Stimulated activated CD4-positive, alpha-beta T cell treated with anti-CD3 and anti-CD28 coated beads, Interleukin-15, amount 100 ng/mL, for 24 hours (primary cell): Measurements from ENCODE around the gene LOXHD1.
A peak's percentile ranks its signal among the peaks of the same experiment; 100 is the strongest.

Source experiments
- DNase-seq: peaks from one replicate; pipeline ENCODE4 v3.0.0-alpha.2; 2020

Gene LOXHD1

DNA sequence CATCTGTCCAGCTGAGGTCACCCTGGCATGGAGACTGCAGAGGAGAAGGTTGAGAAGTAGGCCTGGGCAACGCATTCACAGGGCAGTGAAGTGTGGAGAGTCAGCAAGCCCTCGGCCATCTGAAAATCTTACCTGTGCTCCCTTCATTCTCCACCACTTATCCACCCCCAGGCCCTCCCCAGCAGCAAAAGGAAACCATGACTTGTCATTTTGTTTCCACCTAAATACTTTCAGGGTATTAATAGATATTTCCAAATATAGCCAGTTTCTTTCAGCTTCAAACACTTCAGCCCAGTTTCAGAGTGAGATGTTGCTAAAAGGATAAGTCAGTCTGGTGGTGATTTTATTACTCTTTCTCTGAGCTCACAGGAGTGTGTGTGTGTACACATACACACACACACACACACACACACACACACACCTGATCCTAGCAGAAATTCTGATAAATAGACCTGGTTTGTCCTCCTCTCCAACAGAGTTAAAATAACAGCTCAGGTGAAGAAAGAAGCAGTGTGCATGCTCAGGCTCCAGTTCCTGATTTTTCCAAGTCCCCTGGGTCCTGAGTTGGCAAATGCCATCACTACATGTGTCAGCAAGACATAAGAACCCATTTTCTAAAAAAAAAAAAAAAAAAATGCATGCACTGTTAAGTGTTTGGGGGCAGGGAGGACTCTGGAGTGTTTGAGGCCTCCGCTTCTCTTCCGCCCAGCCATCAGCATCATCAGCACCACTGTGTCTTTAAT lies 82.8 kb downstream of the LOXHD1 start:
- DNase-seq: no peak

DNA sequence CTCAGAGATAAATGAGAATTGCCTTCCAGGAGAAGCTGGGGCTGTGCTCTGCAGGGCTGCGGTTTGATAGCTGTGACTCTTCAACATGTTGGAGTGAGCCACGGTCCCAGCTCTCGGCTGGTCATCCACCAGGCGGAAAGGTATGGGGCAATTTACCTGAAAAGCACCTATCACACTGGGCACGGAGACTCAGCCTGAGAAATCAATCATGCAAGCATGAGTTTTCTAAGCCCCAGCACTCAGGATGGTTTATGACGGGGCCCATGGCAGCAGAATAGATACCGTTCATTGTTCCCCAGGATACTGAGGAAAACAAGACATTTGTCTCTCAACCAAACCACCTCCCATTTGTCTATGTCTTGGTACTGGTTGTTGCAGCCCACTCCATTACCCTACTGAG lies 83.9 kb downstream of the LOXHD1 start:
- no peak for DNase-seq

DNA sequence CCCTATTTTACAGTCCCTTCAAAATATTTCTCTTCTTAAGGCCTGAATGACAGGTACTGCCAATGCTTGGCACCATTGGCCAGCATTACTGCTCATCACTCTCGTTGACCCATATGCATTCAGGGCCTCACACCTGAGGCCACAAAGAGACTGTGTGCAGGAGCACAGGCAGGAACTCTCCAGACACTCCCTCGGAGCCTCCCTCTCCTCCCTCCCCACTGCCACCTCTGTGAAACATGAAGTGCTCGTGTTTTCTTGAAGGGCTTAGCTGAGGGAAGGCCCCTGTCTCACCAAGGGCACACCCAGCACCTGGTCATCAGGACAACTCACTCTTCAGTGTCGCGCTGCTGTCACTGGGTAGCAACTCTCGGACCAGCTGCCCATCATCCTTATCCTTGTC lies 85.3 kb downstream of the LOXHD1 start:
- DNase-seq: no peak

DNA sequence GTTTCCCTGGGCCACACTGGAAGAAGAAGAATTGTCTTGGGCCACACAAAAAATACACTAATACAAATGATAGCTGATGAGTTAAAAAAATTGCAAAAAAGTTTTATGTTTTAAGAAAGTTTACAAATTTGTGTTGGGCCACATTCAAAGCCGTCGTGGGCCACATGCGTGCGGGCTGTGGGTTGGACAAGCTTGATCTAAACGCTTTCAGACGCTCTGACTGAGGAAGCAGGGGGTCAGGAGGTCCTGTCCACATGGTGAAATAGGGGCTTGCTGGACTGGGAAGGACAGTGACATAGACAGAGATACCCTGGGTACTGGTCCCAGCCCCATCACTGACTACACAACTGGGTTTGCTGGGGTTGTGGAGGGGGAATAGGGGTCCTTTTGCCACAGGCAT lies 86.4 kb downstream of the LOXHD1 start:
- DNase-seq: no peak

DNA sequence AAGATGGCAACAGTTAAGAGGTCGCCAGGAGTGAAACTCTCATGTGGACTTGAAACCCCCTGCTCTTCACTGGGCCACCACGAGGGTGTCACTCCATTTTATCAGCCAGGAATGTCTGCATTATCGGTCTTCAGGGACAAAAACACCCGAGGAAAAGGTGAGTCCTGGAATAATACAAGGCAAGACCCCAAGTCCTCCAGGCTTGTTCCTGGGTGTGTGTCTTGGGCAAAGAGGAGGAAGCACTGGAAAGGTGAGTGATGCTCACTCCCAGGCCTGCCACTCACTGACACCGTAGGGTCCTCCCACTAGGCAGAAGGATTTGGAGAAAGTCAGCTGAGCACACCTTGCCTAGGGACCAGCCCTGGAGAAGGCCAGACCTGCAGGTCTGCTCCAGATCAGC lies 86.9 kb downstream of the LOXHD1 start:
- DNase-seq: no peak

DNA sequence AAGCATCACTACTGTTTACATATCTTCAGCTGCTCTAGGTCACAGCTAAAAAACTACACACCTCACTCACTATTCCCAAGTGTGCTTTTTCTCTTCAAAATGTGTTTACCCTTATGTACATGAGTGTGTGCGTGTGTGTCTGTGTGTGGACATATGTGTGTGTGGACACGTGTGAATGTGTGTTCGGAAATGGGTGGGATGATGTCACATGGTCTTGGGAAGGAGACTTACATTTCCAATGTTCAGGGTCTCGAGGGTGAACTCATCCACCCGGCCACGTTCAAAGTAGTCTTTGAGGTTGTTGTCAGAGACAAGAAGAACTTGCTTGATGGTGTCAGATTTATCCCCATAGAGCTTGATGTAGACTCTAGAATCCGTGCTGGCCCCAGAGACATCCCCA lies 87.8 kb downstream of the LOXHD1 start:
- no peak for DNase-seq

DNA sequence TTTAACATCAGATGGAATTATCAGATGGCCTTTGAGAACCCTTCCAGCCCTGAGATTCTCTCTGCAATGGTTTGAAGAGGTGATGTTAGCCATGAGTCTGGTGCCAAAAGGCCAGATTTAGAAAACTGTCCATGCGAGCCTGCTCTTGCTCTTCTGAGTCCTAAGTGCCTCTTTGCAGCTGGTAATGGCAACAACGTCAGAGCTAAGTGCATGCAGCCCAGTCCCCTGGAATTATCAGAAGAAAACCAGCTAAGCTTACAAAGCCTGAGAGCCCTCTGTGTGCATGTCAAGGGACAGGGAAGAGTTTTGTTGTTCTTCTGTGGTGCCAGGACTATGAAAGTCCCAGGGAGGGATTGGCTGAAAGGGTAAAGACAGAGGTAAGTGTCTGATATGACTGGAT lies 89.8 kb downstream of the LOXHD1 start:
- DNase-seq: no peak

DNA sequence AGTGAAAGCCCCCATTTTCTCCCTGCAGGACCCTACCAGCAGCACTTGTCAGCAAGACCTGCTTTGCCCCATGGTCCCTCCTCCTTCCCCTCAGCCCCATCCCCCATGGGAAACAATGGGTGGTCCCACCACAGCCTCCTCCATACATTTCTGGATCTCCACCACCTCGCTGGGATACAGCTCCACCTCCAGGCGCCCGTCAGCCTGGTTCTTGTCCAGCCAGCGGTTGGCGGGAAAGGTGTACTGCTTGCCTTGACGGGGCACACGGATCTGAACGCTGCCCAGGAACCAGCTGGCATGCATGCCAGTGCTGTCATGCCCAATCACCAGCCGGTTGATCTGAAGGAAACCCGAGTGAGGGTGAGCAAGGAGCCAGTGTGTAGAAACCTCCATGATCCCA lies 90.9 kb downstream of the LOXHD1 start:
- DNase-seq: no peak

DNA sequence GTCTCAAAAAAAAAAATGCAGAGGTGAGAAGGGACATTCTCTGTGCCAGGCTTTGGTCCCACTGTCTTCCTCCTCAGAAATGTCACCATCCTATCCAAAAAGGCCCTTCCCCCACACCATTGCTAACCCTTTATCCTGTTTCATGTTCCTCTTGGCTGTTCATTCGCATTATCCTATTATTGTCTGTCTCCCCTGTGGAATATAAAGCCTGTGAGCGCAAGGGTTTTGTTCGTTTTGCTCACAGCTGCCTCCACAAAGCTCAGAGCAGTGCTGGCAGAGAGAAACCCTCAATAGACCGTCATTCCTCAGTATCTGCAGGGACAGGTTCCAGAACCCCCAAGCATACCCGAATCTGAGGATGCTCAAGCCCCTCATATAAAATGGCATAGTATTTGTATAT lies 91.8 kb downstream of the LOXHD1 start:
- no peak for DNase-seq

DNA sequence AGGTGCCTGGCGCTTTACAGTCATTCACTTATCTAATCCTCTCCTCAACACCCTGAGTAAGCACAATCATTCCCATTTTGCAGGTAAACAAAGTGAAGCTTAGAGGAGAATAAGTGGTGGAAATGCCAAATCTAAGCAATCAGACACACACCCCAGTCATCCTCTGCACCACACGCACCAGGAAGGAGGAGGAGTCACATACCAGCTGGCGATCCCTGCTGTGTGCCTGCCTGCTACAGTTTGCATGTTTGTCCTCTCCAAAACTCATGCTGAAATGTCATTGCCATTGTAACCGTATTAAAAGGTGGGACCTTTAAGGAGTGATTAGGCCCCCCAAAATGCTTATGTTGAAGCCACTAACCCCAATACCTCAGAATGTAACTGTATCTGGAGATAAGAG lies 93.7 kb downstream of the LOXHD1 start:
- DNase-seq: no peak

DNA sequence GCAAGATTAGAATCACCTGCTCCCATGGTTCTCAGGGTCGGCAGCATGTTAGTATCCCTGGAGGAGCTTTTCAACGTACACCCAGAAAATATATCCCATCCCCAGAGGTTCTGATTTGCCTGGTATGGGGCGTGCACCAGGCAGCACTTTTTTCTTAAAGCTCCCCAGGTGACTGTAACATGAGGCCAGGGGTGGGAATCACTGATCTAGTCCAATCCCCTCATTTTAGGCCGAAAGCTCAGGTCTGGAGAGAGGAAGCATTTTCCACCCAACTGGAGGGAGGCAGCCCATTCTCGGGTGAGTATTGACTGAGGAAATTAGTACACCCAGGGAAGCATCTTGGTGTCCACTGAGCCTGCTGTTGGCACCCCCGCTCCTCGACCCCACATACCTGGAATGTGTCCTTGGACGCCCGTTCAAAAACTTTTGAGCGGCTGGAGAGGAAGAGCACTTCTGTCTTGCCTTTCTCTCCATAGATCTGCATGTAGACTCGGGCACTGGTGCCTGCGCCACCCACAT lies 94.3 kb downstream of the LOXHD1 start:
- DNase-seq: no peak

DNA sequence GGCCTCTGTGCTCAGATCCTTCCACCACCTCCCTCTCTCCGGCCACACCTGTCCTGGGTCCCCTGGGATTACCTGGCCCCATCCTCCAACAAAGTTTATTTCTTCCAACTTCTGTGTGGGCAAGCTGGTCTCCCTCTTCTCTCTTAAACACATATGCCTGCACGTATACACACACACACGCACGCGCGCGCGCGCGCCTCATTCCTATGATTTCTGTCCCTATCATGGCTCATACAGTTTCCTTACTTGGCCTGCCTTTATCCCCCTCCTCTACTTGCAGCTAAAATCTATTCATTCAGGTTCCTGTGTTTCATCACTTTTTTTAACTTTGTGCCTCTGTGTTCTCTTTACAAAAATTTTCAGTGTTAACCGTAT lies 96.4 kb downstream of the LOXHD1 start:
- no peak for DNase-seq

DNA sequence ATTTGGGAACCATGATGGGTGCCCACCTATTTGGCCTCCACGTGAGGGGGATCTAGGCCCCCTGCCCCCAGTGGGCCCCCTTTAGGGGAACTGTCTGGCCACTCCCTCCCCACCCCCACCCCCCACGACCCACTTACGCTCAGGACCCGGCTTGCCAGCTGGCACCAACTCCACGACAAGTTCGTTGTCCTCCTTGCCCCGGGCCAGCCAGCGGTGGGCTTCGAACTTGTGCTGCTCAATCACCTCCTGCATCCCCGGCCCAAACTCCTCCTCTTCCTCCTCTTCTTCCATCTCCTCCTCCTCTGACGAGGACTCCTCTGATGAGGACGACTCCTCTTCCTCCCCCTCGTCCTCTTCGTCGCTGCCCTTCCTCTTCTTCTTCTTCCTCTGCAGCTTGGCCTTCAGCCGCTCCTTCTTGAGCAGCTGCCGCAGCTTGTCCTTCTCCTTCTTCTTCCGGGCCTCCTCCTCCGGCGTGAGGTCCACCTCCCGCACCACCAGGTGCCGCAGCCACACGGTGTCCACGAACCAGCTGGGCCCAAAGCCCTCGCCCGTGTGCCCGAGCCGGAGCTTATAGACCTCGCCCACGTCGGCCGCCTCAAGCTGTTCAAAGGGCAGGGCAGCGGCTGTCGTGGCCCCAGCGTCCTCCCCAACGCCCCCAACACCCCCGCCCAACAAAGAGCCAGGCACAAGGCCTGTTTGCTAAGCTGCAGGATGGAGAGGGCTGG lies 96.9 kb downstream of the LOXHD1 start:
- DNase-seq: no peak

DNA sequence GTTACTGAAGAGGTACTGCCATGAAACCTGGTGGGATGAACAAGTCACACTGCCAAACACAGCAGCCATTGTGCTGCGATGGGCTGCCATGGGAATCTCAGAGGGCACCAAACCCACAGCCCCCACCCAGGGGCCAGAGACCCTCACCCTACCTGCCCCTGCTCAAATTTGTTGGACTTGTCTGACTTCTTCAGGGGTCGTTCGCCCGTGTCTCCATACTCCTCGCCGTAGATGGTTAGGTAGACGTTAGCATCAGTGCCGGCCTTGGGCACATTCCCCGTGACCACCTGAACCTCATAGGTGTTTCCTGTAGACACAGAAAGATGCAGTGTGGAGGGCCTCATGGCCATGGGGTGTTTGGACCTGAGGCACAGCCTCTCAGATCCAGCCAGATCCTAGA lies 97.7 kb downstream of the LOXHD1 start:
- DNase-seq: no peak

DNA sequence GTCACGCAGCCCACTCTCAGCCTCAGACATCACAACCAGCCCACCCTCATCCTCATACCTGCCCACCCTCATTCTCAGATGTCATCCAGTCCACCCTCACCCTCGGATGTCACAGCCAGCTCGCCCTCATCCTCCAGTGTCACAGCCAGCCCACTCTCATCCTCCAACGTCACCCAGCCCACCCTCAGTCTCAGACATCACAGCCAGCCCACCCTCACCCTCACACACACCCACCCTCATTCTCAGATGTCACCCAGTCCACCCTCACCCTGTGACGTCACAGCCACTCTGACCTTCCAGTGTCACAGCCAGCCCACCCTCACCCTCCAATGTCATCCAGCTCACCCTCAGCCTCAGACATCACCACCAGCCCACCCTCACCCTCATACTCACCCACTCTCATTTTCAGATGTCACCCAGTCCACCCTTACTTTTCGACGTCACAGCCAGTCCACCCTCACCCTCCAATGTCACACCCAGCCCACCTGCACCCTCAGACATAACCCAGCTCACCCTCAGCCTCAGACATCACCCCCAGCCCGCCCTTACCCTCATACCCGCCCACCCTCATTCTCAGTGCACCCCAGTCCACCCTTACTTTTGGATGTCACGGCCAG lies 100.3 kb downstream of the LOXHD1 start:
- no peak for DNase-seq

DNA sequence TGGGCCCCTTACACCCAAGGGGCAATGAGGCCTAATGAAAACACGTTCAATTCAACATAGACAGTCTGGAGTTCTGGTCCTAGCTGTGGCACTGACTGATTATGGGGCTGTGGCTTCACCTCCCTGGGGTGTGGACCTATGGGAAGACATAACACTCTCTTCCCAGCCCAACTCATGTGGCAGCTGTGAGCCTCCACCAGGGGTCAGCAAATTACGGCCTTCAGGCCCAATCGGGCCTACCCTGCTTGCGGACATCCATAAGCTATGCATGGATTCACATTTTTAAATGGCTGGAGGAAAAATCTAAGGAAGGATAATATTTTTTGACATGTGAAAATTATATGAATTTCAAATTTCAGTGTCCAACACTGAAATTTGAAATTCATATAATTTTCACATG lies 101.3 kb downstream of the LOXHD1 start:
- peak; percentile 11 for DNase-seq

DNA sequence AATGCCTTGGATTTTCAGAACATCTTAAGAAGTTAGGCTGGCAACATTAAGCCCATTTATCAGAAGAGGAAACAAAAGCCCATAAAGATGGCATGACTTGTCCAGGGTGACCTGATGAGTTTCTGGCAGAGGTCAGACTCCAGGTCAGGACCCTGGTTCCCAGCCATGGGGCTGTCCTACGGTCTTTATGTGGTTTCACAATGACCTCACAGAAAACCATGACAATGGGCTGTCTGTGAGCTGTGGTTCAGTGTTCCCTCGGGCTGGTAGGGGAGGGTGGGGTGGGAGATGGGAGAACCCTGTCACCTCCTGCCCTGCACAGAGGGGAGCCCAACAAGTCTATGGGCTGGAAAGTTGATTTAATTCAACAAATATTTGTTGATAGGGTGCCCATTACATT lies 101.8 kb downstream of the LOXHD1 start:
- no peak for DNase-seq

DNA sequence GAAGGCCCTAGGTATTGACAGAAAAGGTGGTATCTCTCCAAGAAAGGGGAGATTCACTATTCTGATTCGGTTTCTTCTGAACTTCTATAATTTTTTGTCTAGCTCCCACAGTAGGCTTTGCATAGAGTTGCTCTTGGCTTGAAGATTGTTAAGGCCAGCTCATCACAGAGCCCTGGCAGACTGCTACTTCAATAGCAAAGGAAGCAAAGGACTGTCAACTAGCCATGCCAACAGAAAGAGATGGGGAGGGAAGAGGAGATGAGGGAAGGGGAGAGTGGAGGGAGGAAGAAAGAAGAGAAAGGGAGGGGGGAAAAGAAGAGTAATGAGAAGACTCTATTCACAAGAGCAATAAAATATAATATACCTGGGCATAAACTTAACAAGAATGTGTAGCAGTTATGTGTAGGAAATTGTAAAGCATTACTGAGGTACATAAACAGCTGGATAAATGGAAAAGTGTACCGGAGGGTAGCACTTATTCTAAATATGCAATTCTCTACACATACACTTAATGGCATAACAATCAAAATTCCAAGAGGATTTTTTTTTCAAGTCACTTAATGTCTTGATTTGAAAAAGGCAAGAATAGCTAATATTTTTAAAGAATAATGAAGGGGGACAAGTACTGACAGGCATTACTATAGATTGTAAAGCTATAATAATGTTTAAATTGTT lies 102.5 kb downstream of the LOXHD1 start:
- no peak for DNase-seq

DNA sequence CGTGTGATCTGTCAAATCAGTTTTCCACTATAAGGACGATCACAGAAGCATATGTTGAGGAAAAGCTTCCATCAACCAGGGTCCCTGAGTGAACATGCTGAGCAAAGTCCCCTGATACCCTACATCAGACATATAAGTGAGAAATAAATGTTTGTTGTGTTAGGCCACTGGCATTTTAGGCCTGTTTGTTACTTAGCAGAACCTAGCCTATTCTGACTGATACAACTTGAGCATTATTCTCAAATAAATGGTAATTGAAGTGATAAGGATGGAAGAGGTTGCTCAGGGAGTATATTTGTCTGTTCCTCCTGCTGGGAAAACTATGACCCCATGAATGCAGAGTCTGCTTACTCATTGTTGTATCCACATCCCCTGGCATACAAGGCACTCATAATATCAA lies 106.4 kb downstream of the LOXHD1 start:
- DNase-seq: no peak

DNA sequence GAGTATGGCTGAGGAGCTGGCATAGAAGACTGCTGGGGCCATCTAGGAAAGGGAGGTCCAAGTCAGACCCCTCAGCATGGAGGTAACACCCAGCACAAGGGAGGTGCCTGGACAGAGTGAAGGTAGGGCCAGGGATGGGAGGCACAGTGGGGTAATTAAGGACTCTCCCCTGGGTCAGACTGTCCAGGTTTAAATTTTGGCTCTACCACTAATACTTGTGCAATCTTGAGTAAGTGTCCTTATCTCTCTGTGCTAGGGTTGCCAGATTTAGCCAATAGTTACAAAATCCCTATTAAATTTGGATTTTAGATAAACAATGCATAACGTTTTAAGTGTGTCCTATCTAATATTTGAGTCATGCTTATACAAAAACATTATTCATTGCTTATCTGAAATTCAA lies 109.5 kb downstream of the LOXHD1 start:
- DNase-seq: no peak

DNA sequence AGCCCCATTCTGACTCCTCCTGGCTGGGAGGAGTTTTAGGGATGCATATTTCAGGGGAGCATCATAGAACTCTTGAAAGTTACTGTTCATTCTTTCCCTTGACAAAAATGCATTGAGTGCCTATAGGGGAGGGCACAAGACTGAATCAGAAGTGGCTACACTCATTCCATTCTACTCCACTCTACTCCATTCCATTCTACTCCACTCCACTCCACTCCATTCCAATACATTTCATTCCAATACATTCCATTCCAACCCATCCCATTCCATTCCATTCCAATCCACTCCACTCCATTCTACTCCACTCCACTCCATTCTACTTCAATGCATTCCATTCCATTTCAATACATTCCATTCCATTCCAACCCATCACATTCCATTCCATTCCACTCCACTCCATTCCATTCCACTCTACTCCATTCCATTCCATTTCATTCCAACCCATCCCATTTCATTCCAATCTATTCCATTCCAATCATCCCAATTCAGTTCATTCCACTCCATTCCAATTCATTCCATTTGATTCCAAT lies 110.8 kb downstream of the LOXHD1 start:
- DNase-seq: no peak

DNA sequence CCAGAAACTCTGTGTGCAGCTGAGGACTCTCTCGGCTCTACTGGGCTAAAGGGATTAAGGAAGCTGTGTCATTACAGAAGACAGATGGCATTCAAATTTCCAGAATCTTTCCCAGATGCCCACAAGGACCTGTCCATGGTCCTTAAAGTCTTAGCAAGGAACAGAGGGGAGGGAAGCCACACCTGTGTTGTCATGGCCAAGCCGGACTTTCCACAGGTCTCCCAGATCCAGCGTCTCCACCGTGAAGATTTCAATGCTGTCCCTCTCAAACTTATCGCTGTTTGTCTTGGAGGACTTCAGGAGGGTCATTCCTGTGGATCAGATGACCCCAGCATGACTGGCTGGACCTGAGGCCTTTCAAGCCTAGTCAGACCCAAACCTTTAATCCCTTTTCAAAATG lies 114.5 kb downstream of the LOXHD1 start:
- no peak for DNase-seq

DNA sequence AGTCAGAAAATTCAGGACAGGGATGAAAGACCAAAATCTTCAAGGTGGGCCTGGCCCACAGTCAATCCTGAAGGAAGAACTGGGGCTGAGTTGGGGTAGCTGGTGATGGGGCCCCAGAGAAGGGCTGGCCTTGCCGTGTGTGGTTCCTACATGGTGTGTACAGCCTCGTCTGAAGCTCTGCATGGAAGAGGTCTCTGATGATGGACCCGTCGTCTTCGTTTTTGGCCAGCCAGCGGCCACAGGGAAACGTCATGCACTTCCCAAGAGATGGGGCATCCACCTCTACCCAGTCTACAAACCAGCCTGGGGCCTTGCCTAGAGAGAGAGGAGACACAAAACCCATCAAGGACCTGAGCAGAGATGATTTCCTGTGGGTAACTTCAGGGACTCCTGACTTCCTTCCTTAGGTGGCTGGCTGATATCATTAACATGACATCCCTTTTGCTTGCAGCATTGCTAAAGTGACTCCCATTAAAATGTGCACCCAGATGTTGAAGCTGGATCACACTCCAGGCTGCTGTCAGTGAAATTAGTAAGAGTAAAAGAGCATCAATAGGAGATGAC lies 115.3 kb downstream of the LOXHD1 start:
- DNase-seq: no peak
